CD14-positive monocyte (primary cell): Measurements from ENCODE around the gene PDE4D. TPM values are rescaled to one million over a fixed set of nuclear protein-coding genes. Genes with fewer than 3 reads are reported as not detected.
A peak's percentile ranks its signal among the peaks of the same experiment; 100 is the strongest.

Experiments used
- DNase-seq, 3 donors: peaks; one replicate each; pipeline ENCODE4 v3.0.0-alpha.2; 2011 to 2022
- H2AFZ ChIP-seq: 2 replicates; pipeline ENCODE4 v1.6.0; 2012; ENCODE audit warnings: mild to moderate bottlenecking, low read depth, low read length, inconsistent platforms; ENCODE audit not compliant: insufficient read depth, poor library complexity, severe bottlenecking
- H3K27ac ChIP-seq, 2 donors: 1 replicate in 1 of 2; 2 replicates in 1 of 2; pipeline ENCODE4 v1.5.1; 2012 to 2013; ENCODE audit warnings: low read length in 2 of 2, control low read depth in 1 of 2, inconsistent platforms in 1 of 2, low read depth in 1 of 2, mild to moderate bottlenecking in 1 of 2
- H3K27me3 ChIP-seq, 2 donors: one replicate each; pipeline versions ENCODE4 v1.6.0 to v1.6.1; 2011 to 2013; ENCODE audit warnings: low read length in 2 of 2; ENCODE audit not compliant: control insufficient read depth in 2 of 2, insufficient read depth in 2 of 2
- H3K36me3 ChIP-seq, 2 donors: replicated peaks in 1 of 2; 1 replicate in 1 of 2; 2 replicates in 1 of 2; pipeline versions ENCODE4 v1.5.1 to v1.6.1; 2012 to 2013; ENCODE audit warnings: low read length in 2 of 2, control low read depth in 1 of 2, inconsistent platforms in 1 of 2, mild to moderate bottlenecking in 1 of 2; ENCODE audit not compliant: insufficient read depth in 2 of 2, control insufficient read depth in 1 of 2
- H3K4me1 ChIP-seq, 2 donors: 1 replicate in 1 of 2; 2 replicates in 1 of 2; pipeline versions ENCODE4 v1.5.1 to v1.6.1; 2012 to 2013; ENCODE audit warnings: low read length in 2 of 2, control low read depth in 1 of 2, inconsistent platforms in 1 of 2, mild to moderate bottlenecking in 1 of 2, moderate library complexity in 1 of 2; ENCODE audit not compliant: insufficient read depth in 2 of 2, control insufficient read depth in 1 of 2
- H3K4me2 ChIP-seq: replicated peaks from 2 replicates; pipeline ENCODE3; 2012; ENCODE audit warnings: low read length, moderate library complexity, mild to moderate bottlenecking; ENCODE audit not compliant: poor library complexity, severe bottlenecking; ENCODE audit errors: extremely low read depth
- H3K4me3 ChIP-seq, 3 experiments: fragments of 200-600 bp in 1 of 3; sonication (generic) in 1 of 3; replicated peaks in 1 of 3; 1 replicate in 2 of 3; 2 replicates in 1 of 3; pipeline ENCODE4 v1.5.1; 2011 to 2013; ENCODE audit warnings: low read length in 3 of 3, mild to moderate bottlenecking in 3 of 3, control low read depth in 2 of 3, low read depth in 2 of 3, inconsistent platforms in 1 of 3, moderate library complexity in 1 of 3
- H3K79me2 ChIP-seq: 2 replicates; pipeline ENCODE4 v1.6.0; 2012; ENCODE audit warnings: mild to moderate bottlenecking, control low read depth, inconsistent platforms, low read length, moderate library complexity; ENCODE audit not compliant: insufficient read depth
- H3K9ac ChIP-seq: 2 replicates; pipeline ENCODE4 v1.6.0; 2017; ENCODE audit warnings: low read length, mild to moderate bottlenecking; ENCODE audit not compliant: insufficient read depth, poor library complexity, severe bottlenecking
- H3K9me3 ChIP-seq, 2 donors: replicated peaks in 1 of 2; 1 replicate in 1 of 2; 2 replicates in 1 of 2; pipeline versions ENCODE4 v1.5.1 to v1.6.1; 2012 to 2013; ENCODE audit warnings: low read length in 2 of 2, control low read depth in 1 of 2; ENCODE audit not compliant: control insufficient read depth in 1 of 2, insufficient read depth in 1 of 2
- H4K20me1 ChIP-seq: 2 replicates; pipeline ENCODE4 v1.6.0; 2012; ENCODE audit warnings: mild to moderate bottlenecking, low read length, control low read depth, moderate library complexity; ENCODE audit not compliant: insufficient read depth
- H3K27ac Mint-ChIP-seq, 7 donors: one replicate each; pipeline ENCODE4 v1.8.0; 2020; ENCODE audit warnings: mild to moderate bottlenecking in 7 of 7, mixed read lengths in 7 of 7, moderate library complexity in 6 of 7, inconsistent platforms in 2 of 7
- H3K27me3 Mint-ChIP-seq, 3 donors: one replicate each; pipeline ENCODE4 v1.8.0; 2021 to 2022; ENCODE audit warnings: low read depth in 3 of 3, mild to moderate bottlenecking in 3 of 3, mixed read lengths in 3 of 3, moderate library complexity in 3 of 3, inconsistent platforms in 1 of 3
- H3K36me3 Mint-ChIP-seq, 2 donors: one replicate each; pipeline ENCODE4 v1.8.0; 2020; ENCODE audit warnings: mixed read lengths in 2 of 2, inconsistent platforms in 1 of 2, mild to moderate bottlenecking in 1 of 2
- H3K4me1 Mint-ChIP-seq: one replicate; pipeline ENCODE4 v1.8.0; 2020; ENCODE audit warnings: mild to moderate bottlenecking, mixed read lengths
- H3K4me3 Mint-ChIP-seq, 2 donors: one replicate each; pipeline ENCODE4 v1.8.0; 2020; ENCODE audit warnings: mild to moderate bottlenecking in 2 of 2, mixed read lengths in 2 of 2, moderate library complexity in 1 of 2
- H3K9me3 Mint-ChIP-seq, 7 donors: one replicate each; pipeline ENCODE4 v1.8.0; 2020 to 2022; ENCODE audit warnings: mixed read lengths in 7 of 7, mild to moderate bottlenecking in 6 of 7, moderate library complexity in 6 of 7, inconsistent platforms in 2 of 7
- WGBS: methylation state at CpG from one replicate; pipeline ENCODE4 v1.1.5; 2013; ENCODE audit warnings: missing lambda C conversion rate; ENCODE audit not compliant: insufficient coverage; 5-methylcytosine and 5-hydroxymethylcytosine counted together
- intact Hi-C, 2 donors: fragments of 100-400 bp; cut with micrococcal nuclease; formaldehyde crosslinking; loops; one replicate each; pipeline versions ENCODE4 v1.15.0 to v1.15.1; 2023
- polyA plus RNA-seq, 3 donors: library from polyadenylated mRNA; depleted of rRNA in 1 of 3; unstranded in 2 of 3; stranded (reverse) in 1 of 3; fragments of 300-500 nt in 2 of 3; fragments of >200 nt in 1 of 3; fragmentation: Illumina TruSeq in 2 of 3; gene quantifications; 1 replicate in 2 of 3; 2 replicates in 1 of 3; pipeline ENCODE4 v1.2.3, GENCODE V29; 2012 to 2021
- TF ChIP-seq, protein P1 (sequence below): fragments of 200-600 bp; IDR thresholded peaks from one replicate; pipeline ENCODE4 v1.8.0; 2022; ENCODE audit warnings: antibody characterized with exemption, mild to moderate bottlenecking

The PDE4D gene
- polyA plus RNA-seq, 3 donors, result 1.9 to 3.4 (median 2.8) TPM

DNA sequence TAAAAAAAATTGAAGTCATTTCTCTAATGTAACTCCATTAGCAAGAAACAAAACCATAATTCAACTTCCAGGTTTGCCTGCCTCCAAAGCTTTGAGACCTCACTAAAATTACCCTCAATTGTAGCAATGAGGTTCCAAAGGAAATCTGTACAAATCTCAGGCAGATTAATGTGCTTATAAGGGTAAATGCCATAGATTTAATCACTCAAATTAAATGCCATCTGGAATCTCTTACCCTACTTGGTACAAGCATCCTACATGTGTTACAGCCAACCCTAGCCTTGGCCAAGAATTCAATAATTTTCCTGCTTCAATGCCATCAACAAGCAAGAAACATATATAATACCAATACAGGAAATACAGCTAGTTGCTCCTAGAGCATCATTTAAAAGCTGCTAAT lies 857.8 kb downstream of the PDE4D start:
- Histone ChIP-seq H3K4me1 (peaks cover 26 to 43% of the 10 kb centered on the region in 2 donors), H3K4me2 (no peak overlapping the region), H3K27ac (no peak overlapping the region), H3K4me3 (no peak overlapping the region), H3K27me3 (no peaks in the 10 kb centered on the region), H3K9me3 (no peaks in the 10 kb centered on the region), H2AFZ (no peak overlapping the region), H3K79me2 (peaks cover 30% of the 10 kb centered on the region), H3K9ac (no peak overlapping the region), H4K20me1 (no peaks in the 10 kb centered on the region), H3K36me3 (no peaks in the 10 kb centered on the region)
- H3K4me3 Mint-ChIP-seq, result no peak overlapping the region
- intact Hi-C loops, result no loop called here
- H3K9me3 Mint-ChIP-seq, result peaks cover 0 to 2% (median 0%) of the 10 kb centered on the region in 7 donors
- H3K27ac Mint-ChIP-seq, result no peak overlapping the region
- H3K36me3 Mint-ChIP-seq, result peaks cover 1 to 4% of the 10 kb centered on the region in 2 donors
- TF ChIP-seq, protein P1, sequence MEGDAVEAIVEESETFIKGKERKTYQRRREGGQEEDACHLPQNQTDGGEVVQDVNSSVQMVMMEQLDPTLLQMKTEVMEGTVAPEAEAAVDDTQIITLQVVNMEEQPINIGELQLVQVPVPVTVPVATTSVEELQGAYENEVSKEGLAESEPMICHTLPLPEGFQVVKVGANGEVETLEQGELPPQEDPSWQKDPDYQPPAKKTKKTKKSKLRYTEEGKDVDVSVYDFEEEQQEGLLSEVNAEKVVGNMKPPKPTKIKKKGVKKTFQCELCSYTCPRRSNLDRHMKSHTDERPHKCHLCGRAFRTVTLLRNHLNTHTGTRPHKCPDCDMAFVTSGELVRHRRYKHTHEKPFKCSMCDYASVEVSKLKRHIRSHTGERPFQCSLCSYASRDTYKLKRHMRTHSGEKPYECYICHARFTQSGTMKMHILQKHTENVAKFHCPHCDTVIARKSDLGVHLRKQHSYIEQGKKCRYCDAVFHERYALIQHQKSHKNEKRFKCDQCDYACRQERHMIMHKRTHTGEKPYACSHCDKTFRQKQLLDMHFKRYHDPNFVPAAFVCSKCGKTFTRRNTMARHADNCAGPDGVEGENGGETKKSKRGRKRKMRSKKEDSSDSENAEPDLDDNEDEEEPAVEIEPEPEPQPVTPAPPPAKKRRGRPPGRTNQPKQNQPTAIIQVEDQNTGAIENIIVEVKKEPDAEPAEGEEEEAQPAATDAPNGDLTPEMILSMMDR, result no peak
- peaks cover 39% of the 10 kb centered on the region for H3K4me1 Mint-ChIP-seq
- H3K27me3 Mint-ChIP-seq, result peaks cover 0 to 3% (median 0%) of the 10 kb centered on the region in 3 donors
- DNase-seq, result no peak

DNA sequence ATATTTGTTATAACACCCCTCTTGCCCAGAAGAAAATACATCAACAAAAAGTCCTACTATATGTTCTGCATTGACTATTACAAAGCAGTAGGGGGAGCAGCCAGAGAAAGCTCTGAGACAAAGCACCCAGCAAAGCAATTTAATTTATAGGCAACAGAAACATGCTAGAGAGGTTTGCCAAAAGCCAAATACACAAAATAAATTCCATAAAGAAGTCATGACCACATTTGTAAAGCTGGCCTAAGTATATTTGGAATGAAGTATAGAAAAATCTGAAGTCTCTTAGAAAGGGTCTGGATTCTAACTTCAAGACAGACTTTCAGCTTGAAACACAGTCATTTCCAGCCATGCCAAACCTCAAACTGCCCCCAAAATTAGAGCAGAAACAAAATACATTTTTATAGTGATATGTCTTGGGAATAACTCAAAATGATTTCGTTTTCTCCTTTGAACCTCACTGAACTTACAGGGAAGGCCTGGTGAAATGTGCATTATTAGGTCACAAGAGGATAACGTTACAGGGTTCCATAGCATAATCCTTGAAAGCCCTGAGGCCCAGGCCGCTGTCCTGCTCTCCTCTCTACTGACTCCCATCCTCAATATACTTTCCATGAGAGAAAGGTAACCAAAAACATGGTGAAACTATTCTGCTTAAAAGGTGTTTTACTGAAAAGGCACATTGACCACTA lies 858.9 kb downstream of the PDE4D start:
- no peak overlapping the region for H3K9ac ChIP-seq
- H2AFZ ChIP-seq, result no peak overlapping the region
- Mint-ChIP-seq H3K4me1 (peaks cover 33% of the 10 kb centered on the region), H3K36me3 (peaks cover 4 to 8% of the 10 kb centered on the region in 2 donors), H3K9me3 (peaks cover 0 to 3% (median under 1%) of the 10 kb centered on the region in 7 donors), H3K4me3 (no peak overlapping the region), H3K27me3 (no peaks in the 10 kb centered on the region), H3K27ac (no peak overlapping the region)
- peaks cover 37% of the 10 kb centered on the region for H3K79me2 ChIP-seq
- H3K36me3 ChIP-seq, result no peaks in the 10 kb centered on the region
- TF ChIP-seq, protein P1, result peak; percentile 77
- peaks cover 19 to 34% of the 10 kb centered on the region in 2 donors for H3K4me1 ChIP-seq
- no peaks in the 10 kb centered on the region for H3K27me3 ChIP-seq
- no peak overlapping the region for H3K27ac ChIP-seq
- WGBS, result no CpG with 5 or more reads among the region's 3 CpGs
- H4K20me1 ChIP-seq, result no peaks in the 10 kb centered on the region
- no peaks in the 10 kb centered on the region for H3K9me3 ChIP-seq
- H3K4me2 ChIP-seq, result no peak overlapping the region
- peak; percentile 4 to 25 (median 21) for DNase-seq
- intact Hi-C loops, result no loop called here
- H3K4me3 ChIP-seq, result no peak overlapping the region
